GM21360 (cell line): ENCODE data around the gene OR52E4.

Experiments
- ATAC-seq: cut with Tn5 transposase; IDR thresholded peaks from one replicate; pipeline ENCODE4 v1.9.1; 2021; ENCODE audit warnings: mild to moderate bottlenecking, moderate library complexity; ENCODE audit not compliant: unreplicated experiment

OR52E4 gene

DNA sequence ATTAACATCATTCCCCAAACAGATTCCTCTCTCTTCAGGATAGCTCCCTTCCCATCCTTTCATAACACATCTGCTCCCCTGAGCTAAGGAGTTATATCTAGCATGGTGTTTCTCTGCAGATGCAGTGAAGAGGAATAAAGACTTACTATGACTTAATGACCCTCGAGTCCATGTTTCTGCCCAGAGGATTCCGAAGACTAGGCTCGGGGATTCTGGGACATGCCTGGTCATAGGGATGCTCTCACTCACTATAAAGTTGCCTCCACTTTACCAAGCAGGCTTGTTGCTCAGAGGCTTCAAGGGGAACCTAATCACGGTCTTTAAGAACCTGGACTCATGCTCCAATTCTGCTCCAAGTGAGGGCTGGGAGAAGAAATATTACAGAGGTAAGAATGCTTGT, at the start of gene OR52E4:
OR52E4 (plus strand) TSS at position 301 of the 400 bp plus-strand sequence. CDS start 3,664 bp downstream, outside the sequence.
- ATAC-seq: no peak

DNA sequence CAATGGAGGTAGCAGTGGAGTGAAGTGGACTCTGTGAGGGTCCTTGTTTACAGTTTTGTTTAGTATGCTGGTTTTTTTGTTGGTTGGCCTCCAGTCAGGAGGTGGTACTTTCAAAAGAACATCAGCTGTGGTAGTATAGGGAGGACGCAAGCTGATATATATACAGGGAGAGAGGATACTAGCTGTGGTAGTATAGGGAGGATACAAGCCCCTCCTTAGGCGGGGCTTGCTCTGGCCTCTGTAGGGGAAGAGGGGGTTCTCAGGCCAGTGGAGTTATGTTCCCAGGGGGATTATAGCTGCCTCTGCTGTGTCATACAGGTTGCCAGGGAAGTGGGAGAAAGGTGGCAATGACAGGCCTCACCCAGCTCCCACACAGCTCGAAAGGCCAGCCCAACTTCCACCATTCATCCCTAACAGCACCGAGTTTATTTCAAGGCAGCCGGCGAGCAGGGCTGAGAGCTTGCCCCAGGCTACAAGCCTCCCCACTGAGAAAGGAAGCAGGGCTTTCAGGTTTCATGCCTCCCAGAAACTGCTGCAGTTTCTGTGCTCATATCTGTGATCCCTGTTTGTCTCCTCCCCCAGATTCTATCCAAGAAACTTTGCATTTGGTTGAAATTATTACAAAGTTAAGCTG, 49.1 kb upstream of the OR52E4 start:
- ATAC-seq: no peak

DNA sequence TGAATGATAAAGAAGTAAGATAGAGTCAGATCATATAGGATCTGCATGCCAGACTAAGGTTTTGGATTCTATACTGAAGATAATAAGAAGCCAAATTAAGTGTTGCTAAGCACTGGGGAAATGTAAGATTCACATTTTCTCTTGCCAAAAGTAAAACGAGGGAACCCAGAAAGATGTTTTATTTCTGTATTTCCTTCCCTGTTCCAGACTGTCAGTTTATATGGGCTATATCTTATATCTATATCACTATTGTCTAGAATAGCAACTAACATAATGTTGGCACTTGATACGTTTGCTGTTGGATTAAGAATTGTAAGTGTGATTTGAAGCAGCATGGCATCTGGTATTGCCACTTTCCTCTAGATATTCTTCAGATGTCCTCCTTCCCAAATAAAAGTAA, 47.0 kb upstream of the OR52E4 start:
- ATAC-seq: no peak

DNA sequence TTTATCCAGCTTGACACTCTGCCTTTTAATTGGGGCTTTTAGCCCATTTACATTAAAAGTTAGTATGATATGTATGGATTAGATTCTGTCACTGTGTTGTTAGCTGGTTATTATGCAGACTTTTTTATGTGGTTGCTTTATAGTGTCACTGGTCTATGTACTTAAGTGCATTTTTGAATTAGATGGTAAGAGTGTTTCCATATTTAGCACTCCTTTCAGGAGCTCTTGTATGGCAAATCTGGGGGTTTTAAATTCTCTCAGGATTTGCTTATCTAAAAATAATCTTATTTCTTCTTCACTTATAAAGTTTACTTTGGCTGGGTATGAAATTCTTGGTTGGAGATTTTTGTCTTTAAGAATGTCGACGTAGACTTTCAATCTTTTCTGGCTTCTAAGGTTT, 42.7 kb upstream of the OR52E4 start:
- ATAC-seq: no peak

DNA sequence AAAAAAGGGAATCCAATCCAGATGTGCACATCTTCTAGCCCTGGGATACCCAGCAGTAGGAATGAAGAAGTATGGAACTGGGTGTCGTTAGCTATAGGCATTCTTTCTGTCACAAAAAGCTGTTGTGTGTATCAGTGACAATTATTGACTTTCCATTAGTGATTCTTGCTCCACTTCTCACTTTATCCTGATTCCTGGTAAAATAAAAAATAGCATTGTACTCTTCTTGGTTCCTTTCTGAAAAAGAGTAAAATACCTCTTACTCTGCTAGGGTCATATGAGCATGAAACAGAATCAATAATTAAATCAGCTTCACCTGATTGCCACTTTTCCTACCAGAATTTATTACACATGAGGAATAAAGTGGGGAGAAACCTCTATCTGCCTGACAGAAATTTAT, 38.6 kb upstream of the OR52E4 start, which contains the start of gene OR52E6:
OR52E6 (minus strand) TSS at position 101 of the 400 bp plus-strand sequence; CDS start at position 101, 0 bp downstream.
- no peak for ATAC-seq

DNA sequence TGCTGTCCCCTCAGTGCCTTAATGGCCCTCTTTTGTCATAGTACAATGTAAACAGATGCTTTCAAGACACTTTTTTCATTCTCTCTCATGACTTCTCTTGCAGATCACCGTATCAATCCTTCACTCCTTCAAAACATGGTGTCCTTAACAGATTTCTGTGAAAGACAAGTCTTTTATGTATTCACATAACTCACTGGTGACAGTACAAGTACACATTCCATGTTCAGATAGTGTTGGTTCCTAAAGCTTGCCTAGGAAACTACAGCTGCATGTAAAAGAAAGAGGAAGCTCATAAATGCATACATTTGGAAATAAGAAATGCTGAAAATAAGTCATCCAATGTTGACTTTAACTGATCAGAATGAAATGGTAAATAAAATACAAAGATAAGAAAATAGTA, 33.7 kb upstream of the OR52E4 start:
- no peak for ATAC-seq

DNA sequence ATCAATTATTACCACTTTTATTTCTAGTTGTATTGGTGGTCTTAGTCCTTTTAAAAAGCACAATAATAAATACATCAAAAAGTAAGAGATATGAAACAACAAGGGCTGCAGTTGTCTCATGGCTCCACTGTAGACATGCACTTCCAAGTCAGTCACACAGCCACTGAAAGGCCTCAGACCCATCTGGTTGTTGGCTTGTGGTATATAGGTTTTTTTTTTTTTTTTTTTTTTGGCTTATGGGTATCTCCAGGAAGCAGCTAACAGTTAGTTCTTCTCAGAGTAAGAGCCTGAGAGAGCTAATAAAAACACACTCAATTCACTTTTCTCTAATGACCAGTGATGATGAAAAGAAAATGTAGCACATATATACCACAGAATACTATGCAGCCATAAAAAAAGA, 32.7 kb upstream of the OR52E4 start:
- ATAC-seq: no peak

DNA sequence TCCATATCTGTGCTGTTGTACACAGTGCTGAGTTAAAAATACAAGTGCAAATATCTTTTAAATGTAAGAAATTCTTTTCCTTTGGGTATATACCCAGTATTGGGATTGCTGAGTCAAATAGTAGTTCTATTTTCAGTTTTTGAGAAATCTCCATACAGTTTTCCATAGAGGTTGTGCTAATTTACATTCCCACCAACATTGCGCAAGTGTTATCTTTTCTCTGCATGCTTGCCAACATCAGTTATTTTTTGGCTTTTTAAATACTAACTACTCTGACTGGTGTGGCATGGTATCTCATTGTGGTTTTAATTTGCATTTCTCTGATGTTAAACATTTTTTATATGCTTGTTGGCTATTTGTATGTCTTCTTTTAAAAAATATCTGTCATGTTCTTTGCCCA, 29.4 kb upstream of the OR52E4 start:
- ATAC-seq: no peak

DNA sequence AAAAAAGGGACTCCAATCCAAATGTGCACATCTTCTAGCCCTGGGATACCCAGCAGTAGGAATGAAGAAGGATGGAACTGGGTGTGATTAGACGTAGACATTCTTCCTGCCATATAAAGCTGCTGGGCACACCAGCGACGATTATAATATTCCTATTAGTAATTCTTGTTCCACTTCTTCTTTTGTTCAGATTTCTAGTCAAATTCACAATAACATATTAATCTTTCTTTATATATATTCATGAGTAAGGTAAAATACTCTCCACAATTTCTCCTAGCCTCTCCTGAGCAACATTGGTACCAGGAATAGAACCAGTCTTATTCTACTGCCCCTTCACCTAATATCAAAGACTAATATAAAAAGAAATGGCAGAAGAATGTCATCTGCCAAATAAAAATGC, 22.8 kb upstream of the OR52E4 start, which contains the start of gene OR52E8:
OR52E8 (minus strand) TSS at position 101 of the 400 bp plus-strand sequence; CDS start at position 101, 0 bp downstream.
- ATAC-seq: no peak

DNA sequence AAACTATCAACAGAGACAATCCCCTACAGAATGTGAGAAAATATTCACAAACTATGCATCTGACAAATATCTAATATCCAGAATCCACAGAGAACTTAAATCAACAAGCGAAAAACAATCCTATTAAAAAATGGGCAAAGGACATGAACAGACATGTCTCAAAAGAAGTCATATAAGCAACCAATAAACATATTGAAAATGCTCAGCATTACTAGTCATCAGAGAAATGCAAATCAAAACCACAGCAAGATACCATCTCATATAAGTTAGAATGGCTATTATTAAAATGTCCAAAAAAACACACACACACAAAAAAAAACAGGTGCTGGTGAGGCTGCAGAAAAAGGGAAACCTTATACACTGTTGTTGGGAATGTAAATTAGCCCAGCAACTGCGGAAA, 14.6 kb upstream of the OR52E4 start:
- no peak for ATAC-seq

DNA sequence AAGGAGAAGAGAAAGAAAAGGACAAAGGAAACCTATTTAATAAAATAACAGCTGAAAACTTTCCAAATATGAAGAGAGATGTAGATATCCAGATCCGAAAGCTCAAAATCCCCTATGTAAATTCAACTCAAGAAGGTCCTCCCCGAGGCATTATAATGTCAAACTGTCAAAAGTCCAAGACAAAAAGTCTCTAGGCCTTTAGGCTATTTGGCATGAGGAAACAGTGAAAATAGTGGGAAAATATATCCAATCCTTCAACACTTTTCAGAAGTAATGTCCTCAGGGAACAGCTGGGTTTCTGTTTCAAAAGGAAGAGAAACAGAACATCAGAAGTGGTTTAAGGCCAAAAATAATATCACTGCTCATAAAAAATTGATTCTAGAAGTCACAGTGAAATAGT, 1.9 kb upstream of the OR52E4 start:
- ATAC-seq: no peak

DNA sequence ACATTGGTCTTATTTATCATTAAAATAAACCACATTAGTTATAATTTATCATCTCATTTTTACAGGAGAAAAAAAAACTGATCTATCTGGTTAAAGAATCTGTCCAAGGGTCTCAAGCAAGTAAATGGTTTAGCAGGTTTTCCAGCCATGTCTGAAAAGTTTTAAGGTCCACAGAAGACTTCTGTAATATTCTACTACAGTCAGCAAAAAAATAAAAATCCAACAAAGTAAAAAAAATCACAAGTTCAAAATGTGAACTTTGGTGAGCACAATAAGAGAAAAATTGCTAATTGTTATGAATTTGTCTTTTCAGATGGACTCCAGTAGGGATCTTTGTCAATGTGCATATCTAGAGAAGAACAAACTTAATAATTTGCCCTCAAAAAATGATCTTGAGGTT, 1.3 kb downstream of the OR52E4 start:
- ATAC-seq: no peak

DNA sequence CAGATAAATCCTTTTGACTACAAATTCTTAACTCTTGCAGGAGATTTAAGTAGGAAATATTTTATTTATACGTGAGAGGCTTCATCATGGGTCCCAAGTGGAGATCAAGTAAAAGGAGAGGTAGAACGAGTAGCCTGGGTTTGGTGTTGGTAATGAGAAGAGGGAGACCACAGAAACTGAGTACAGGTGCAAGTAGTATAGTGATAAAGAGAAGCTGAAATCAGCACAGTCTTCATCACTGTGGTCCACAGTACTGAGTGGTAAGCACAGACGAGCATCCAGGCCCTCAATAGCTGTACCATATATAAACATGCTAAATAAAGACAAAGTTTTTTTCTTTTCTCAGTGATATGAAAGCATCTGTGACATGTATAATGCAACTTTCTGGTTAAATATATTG, 6.7 kb downstream of the OR52E4 start:
- ATAC-seq: no peak

DNA sequence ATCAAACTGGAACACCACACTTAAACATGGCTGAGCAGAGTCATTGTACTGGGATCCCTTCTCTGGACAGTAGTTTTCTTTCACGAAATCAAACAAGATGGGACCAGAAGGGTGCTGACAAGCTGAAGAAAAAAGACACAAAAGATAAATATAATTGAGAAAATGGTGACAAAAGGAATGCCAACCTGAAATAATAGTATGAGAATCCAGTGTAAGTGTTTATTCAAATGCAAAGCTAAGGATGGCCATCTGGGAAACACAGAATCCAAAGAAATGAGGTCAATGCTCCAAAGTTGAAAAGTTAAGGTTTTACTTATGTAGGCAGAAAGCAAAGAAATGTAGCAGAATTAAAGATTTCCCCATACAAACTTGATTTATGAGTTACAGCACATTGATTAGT, 7.2 kb downstream of the OR52E4 start:
- ATAC-seq: no peak

DNA sequence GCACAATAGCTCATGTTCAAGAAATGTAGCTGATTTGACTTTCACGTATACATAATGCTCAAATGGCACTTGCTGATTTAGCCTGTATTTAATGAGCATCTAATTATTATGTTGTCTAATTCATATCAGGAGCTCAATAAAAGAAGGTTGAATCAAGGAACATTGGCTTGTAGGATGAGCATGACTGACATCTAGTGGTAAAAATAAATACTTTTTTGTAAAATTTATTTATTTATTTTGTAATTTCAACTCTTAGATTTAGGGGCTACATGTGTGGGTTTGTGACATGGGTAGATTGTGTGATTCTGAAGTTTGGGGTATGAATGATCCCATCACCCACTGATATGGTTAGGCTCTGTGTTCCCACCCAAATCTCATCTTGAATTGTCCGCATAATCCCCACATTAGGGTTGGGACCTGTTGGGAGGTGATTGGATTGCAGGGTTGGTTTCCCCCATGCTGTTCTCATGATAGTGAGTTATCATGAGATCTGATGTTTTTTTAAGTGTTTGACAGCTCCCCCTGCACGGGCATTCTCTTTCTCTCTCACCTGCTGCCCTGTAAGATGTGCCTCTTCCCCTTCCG, 10.9 kb downstream of the OR52E4 start:
- no peak for ATAC-seq

DNA sequence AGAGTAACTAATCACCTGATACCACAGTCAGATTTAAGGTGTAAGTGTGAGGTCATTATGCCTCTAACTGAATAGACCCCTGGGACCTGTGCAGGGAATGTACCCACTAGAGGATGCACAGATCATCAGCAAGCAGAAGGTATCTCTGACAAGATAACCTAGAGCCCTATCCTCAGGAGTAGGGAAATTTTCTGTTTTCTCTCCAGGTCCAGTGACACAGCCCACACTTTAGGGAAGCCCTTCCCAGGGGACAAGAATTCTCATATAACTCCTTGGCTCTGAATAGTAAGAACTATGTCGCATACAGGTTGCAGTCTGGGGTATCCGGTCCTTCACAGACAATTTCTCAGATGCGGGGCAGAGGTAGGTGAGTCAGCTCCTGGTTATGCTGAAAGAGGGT, 12.5 kb downstream of the OR52E4 start, which contains the start of gene OR52E5:
OR52E5 (plus strand) TSS at position 301 of the 400 bp plus-strand sequence. CDS start 7,569 bp downstream, outside the sequence.
- ATAC-seq: no peak

DNA sequence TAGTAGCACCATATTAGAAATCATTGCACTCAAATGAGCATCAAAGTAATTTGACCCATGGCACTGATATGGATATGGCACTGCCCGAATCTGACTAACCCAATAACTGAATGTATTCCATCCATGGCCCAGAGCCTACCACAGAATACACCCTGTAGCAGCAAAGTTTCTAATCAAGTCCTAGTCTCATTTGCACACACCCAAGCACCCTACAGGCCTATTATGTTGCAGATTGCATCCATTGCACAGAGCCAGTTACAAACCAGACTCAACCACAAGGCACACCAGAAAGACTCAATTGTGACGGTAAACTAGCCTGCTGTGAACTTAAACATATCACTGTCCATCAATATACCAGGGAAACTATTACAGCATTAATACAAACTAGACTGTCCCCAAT, 19.1 kb downstream of the OR52E4 start:
- no peak for ATAC-seq

DNA sequence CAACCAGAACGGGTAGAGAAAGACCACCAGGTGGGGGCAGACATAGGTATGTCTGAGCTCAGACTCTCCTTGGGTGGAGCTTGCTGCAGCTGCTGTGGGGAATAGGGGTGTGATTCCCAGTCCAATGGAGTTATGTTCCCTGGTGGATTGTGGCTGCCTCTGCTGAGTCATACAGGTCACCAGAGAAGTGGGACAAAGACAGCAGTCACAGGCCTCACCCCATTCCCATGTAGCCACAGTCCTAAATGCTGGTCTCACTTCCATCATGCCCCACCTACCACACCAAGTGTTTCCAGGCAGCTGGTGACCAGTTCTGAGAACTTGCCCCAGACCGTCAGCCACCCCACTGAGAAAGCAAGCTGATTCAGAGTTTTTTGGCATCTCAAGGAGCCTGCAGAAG, 30.1 kb downstream of the OR52E4 start:
- ATAC-seq: no peak

DNA sequence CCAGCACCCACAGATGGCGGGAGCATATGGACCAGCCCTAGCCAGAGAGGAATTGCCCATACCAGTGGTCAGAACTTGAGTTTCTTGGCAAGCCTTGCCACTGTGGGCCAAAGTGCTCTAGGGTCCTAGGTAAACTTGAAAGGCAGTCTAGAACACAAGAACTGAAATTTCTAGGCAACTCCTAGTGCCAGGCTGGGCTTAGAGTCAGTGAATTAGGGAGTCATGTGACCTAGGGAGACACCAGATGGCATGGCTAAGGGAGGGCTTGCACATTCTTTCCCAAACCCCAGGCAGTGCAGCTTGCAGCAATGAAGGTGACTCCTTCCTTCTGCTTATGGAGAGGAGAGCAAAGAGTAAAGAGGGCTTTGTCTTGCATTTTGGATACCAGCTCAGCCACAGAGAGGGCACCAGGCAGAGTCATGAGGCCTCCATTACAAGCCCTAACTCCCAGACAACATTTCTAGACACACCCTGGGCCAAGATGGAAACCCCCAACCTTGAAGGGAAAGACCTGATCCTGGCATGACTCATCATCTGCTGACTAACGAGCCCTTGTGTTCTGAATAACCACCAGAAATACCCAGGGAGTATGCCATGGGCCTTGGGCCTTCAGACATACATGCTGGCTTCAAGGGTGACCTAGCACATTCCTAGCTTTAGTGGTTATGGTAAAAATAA, 42.5 kb downstream of the OR52E4 start:
- ATAC-seq: peak; percentile 90

DNA sequence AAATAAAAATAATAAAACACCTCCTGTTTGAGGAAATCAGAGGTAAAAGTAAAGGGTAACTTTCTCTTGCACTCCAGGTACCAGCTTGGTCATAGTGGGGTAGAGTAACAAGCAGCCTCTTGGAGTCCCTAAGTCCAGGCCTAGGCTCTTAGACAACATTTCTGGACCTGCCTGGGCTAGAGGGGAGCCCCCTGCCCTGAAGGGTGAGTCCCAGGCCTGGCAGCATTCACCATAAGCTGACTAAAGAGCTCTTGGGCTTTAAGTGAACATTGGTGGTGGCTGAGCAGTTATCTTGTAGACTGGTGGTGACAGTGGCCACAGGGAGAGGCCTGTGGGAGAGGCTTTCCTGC, 43.0 kb downstream of the OR52E4 start:
- peak; percentile 58 for ATAC-seq

DNA sequence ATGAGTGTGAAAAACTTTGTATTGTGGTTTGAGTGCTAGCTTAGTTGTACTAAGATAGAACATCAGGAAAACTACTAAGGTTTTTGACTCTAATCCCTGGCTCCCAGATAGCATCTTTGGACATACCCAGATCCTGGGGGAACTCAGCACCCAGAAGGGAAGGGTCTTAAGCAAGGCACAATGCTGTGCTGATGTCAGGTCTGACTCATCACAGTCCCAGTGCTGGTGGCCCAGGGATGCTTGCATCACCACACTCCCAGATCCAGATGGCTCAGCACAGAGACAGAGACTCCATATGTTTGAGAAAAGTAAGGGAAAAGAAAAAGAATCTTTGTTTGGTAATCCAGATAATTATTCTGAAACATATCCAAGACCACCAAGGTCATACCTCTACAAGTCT, 43.4 kb downstream of the OR52E4 start:
- no peak for ATAC-seq

DNA sequence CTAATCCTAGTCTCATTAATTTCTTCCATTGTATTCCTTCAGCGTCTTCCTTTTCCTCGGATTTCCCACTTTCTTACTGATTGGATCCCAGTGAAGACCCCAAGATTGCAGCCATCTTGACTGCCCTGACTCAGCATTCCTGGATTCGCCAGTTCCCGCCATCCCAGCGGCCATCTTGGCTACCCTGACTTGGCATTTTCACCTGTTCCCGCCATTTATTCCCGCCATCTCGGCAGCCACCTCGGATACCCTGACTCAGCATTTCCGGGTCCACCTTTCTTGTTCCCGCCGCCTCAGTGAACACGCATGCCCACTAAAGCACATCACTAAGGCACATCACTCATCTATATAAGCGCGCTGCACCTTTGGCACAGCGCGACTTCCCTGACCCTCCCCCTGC, 47.8 kb downstream of the OR52E4 start:
- no peak for ATAC-seq
